SHP77 treated with DMSO at 0.1 percent for 48 hours (cell line): ENCODE measurements around the gene PSEN2.
"Not testable (repeated sequence)": the region's sequence is repeated elsewhere in the genome, so short reads cannot be mapped to it uniquely, and the experiment has no call there.

ENCODE experiments used
- DNase-seq: peaks from one replicate; lab custom pipeline; 2025; lab: John Stamatoyannopoulos, UW

PSEN2 gene

DNA sequence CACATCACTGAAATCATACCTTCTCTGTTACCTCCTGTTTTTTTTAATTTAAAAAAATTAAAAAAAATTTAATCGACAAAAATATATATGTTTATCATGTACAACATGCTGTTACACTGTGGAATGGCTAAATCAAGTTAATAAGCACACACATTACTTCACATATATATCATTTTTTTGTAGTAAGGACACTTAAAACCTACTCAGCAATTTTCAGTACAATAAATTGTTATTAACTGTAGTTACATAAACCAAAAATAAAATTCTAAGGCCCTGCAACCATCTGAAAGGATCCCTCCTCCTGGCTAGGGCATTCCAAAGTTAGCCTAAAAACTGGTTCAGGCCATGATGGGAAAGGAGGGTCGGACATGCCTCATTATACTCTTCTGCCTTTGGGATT is 46.1 kb downstream of the PSEN2 start:
- no peak for DNase-seq

DNA sequence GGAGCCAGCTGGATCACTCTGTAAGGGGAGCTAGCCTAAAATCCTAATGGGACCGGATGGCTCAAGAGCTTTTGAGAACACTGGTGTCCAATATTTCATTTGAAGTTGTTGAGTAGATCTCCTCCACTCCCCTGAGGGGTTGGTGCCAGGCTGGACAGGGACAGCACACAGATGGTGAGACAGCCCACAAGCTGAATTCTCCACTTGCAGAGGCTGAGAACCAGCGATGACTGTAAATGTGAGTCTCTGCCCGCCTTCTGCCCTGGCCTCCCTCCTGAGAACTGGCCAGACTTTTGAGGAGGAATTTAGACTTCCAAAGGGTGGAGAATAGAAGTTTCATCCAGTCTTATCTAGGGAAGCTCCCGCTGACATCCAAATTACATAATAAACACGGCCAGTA is 49.2 kb downstream of the PSEN2 start:
- DNase-seq = no peak

DNA sequence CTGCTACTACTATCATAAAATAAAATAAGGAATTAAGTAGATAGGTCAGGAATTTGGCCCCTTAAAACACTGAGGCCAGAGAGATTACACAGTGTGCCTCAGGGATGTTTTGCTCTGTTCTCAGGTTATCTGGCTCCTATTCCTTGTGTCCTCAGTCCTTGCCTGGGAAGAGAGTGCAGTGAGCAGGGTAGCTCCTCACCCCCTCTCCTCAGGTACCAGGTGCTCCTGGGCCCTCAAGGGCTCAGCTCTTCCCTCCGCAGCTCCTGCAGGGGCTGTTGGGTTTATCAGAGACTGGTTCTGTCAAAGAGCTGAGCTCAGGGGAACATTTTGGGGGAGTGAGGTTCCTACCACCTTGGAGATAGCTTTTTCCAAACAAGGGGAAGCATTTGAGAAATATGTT is 49.6 kb downstream of the PSEN2 start:
- no peak for DNase-seq

DNA sequence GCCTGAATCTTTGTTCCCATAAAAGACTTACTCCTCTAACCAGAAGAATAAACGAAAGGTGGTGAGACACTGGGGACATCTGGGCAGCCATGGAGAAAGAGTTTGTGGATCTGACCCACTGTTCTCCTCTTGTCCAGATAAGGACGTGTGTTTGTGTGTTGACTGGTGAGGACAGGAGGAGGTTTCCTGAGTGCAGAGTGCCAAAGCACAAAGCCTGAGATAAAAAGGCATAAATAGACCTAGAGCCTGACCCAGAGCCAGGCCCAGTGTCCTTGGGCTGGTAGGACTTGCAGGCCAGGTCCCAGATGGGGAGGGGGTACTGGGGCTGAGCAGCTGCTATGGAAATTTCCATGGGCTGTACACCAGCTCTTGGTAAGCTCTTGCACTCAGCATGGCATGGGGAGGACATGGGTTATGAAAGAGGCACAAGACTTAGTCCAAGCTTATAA is 50.1 kb downstream of the PSEN2 start:
- no peak for DNase-seq

DNA sequence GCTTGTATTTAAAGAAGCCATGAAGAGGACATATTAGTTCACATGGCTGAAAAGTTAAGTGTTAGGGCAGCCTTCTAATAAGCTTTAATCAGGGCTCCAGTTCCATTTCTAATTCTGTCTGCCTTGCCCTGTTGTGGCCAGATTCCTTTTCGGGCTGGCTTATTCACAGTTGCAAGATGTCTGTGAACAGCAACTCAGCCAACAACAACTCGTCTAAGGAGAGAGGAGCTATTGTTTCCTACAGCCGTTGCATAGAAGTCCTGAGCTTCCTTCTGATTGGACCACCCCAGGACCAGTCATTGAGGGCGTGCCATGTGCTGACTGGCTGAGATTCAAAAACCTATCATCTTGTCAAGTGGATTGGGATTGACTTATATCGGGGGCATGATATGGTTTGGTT is 51.1 kb downstream of the PSEN2 start:
- no peak for DNase-seq

DNA sequence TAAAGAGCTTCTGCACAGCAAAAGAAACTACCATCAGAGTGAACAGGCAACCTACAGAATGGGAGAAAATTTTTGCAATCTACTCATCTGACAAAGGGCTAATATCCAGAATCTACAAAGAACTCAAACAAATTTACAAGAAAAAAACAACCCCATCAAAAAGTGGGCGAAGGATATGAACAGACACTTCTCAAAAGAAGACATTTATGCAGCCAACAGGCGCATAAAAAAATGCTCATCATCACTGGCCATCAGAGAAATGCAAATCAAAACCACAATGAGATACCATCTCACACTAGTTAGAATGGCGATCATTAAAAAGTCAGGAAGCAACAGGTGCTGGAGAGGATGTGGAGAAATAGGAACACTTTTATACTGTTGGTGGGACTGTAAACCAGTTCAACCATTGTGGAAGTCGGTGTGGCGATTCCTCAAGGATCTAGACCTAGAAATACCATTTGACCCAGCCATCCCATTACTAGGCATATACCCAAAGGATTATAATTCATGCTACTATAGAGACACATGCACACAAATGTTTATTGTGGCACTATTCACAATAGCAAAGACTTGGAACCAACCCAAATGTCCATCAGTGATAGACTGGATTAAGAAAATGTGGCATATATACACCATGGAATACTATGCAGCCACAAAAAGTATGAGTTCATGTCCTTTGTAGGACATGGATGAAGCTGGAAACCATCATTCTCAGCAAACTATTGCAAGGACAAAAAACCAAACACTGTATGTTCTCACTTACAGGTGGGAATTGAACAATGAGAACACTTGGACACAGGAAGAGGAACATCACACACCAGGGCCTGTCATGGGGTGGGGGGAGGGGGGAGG is 59.1 kb downstream of the PSEN2 start:
- DNase-seq = not testable (repeated sequence)

DNA sequence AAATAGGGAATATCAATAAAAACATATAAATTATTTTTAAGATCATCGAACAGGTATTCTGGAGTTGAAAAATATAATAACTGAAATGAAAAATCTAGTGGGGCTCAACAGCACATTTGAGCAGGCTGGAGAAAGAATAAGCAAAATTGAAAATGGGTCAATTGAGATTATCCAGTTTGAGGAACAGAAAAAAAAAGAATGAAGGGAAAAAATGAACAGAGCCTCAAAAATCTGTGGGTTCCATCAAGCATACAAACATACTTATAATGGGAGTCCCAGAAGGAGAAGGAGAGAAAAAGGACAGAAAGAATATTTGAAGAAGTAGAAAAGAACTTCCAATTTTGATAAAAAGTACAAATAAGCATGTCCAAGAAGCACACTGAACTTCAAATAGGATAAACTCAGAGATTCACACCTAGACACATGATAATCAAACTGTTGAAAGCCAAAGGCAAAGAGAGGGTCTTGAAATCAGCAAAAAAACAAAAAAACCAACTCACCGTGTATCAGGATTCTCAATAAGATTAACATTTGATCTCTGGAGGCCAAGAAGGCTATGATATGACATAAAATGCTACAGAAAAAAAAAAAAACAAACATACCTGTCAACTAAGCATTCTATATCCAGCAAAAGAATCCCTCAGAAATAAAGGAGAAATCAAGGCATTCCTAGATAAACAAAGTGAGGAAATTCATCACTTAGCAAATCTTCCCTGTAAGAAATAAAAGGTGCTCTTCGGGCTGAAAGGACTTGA is 64.2 kb downstream of the PSEN2 start:
- no peak for DNase-seq

DNA sequence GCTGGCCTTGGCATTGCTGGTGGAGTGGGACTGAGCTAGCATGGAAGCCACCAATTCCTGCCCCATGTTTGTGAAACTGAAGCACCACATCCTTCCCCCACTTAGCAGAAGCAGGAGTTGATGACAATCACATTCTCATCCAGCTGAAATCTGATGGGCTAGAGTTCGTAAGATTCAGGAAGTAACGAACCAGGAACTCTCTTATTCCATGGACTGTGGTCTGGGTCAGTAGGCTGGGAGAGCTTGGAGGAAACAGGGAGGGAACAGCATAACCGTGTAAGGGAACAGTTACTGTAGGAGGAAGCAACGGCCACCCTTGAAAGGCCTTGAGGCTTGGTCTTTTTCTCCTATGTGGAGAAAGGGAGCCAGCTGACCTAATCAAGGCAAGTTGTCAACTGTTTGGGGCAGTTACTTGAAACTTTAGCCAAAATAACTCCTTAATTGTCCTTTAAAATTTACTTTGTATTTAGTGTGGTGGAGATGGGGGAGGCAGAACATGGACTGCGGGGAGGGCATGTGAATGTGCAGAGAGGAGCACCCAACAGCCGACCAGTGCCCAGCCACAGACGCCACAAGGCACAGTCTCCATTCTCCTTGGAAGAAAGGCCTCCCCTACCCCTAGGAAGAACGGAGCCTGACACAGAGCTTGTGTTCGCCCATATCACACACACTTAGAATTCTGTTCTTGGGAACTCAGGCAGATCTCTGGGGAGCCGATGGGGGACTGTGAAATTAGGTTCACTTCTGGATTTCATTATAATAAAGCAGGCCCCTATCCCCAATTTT is 67.7 kb downstream of the PSEN2 start:
- no peak for DNase-seq

DNA sequence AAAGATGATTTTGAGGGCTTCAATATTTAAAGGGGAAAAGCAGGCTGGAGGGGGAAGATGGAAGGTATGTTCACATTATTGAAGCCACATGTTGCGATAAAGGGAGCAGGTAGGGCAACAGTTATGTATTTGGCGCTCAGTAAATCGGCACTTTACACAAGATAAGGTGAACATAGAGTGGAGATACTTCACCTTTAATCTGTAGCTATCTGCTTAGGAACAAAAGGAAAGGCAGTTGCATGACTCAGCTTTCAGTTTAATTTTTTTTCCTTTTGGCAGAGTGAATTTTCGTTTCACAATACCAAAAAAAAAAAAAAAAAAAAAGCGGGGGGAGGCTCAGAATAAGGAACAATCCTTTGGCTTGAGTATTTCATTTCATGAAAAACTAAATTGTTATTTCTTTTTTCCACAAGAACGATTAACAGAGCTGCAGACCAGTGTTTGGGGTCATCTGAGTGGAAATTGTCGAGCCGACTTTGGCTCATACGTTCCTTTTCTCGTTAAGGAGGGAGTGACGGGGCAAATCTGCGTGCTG is 68.6 kb downstream of the PSEN2 start:
- DNase-seq = no peak

DNA sequence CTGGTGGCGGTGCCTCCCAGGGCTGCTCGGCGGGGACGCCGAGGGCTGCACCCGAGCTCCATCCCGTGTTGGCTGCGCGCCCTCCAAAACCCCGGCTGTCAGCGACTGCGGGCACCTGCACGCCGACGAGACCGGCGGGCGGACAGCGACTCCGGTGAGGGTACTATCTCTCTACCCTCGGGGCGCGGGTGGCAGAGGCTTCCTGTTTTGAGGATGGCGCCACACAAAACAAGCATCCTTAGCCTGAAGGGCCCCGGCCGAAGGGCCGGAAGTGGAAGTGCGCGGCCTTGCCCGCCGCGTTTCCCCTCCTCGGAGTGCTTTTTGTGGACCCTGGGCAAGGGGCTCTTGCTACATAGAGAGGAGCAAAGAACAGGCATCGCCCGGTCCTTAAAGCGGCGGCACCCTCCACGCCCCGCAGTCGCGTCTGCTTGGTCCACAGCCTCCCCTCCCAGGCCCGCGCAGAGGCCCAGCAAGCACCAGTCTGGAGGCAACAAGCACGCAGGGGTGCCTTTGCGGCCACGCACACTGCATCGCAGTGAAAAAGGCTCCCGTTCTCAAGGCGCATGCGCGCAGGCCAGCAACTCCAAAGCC is 69.1 kb downstream of the PSEN2 start:
- DNase-seq = peak; percentile 84

DNA sequence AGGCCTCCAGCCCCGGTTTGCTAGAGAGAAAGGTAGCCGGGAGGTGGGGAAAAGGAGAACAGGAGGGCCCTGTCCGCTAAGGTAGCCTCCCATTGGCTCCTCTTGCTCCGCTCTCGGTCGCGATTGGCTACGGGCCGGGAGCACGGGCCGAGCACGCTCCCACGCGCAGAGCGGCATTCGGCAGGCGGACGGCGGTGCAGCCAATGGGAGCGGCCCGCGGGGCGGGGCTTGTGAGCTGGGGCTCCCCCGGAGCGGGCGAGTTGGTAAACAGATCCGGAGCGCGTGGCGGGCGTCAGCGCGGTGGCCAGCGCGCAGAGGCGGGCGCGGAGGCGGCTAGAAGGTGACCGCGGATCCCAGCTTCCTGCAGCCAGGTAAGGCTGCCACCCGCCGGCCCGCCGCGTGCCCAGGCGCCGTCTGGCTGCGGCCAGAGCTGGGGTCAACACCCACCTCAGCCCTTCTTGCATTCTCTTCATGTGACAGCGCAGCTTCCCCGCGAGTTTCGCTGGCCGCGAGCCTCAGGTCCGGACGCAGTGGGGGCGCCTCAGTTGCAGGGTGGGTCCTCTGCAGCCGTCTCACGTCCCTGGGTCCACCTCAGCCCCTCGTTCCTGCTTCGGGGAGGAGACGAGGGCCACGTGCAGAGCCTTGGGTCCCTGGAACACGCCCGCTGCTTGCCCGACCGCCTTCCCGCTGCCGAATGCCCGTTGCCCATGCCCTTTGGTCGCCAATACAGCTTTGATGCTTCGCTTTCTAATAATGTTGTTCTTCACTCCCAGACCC is 69.8 kb downstream of the PSEN2 start, which contains the start of gene COQ8A:
Gene COQ8A (plus strand): TSS at position 266 of the 777 bp plus-strand sequence. CDS start 21,092 bp downstream, outside the sequence.
- peak; percentile 97 for DNase-seq

DNA sequence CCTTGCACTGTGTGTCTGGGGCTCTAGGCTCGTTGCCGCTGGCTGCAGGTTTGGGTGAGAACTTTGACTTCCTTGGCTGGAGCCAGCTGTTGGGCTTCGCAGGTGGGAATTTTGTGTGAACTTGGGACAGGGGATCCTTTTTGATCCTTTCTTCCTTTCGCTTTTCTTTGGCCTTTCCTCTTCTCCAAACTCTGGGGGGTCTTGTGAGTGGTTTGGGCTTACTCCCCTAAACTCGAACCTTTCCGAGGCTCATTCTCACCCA is 70.3 kb downstream of the PSEN2 start:
- no peak for DNase-seq

DNA sequence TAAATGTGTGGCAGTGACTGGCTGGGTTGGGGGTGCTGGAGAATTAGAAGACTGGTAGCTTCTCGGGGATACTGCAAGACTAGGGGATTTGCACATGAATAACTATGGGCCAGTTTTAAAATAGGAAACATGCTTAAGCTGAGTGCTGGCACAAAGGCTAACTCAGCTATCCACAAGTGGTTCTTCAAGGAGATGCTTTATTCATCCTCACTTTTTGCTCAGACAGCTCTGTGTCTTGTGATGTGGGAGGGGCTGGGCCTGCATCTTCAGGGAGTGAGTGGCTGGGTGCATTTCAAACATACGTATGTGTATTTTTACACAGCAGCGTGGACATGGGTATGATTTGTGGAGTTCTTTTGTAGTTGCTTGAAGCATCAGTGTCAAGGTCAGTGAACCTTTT is 72.0 kb downstream of the PSEN2 start:
- DNase-seq = no peak

DNA sequence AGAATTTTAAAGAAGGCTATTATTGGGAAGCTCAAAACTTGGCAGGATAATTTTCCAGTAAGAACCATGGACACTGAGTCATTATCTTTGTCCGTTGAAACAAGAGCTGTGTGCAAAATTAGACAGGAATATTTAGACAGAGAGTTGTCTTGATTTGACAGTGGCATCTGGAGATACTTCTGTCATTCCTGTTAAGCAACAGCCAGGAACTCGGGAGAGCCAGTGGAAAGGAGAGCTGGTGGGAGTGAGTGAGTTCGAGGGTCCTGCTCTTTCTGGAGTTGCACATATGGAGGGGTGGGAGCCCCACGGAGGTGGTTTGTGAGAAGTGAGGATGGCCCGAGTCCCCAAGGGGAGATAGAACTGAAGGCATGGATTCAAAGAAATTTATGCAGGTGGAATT is 72.7 kb downstream of the PSEN2 start:
- DNase-seq = no peak

DNA sequence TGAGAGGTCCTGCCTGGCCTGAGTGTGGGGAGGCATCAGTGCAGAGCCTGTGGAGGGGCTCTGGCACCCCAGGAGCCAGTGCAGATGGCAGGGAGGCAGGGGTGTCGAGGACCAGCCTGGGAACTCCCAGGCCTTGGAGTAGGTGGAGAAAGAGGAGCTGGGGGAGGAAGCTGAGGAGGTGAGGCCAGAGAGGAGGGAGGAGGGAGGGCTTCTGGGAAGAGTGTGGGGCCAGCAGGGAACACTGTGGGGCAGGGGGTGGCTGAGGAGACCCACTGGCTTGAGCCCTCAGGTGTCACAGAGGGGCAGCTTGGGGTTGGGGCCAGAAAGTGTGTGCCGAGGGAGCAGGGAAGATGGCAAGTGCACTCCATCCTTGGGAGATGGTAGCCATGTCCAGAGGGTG is 73.5 kb downstream of the PSEN2 start:
- DNase-seq = no peak

DNA sequence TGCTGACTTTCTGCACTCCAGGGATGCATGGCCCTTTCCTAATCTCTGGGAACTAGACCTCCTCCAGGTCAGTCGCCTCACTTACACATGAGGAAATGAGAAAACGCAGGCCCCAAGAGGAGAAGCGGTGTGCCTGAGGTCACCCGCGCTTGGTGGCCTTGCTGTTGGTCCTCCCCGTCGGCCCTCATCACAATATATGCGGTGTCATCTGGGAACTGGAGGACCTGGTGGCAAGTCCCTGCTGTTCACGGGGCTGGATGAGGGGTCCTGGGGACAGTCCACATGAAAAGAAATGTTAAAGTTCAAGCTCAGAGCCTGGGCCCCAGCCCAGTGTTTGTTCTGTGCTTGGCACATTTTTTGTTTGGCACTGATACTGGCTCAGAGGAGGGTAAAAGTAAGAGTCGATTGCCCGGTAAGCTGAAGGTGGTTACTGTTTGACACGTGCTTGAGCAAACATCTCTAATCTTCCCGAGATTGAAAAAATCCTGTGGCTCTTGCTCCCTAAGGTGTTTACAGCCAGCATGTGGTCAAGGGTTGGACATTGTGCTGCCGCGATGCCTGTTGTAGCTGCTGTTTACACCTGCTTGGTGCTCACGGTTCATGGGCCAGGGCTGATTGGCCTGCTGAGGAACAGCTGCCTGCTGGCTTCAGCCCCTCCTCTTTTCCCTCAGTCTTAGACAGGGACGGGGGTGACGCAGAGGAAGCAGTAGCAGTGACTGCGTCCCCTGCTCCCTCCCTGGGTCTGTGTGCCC is 74.9 kb downstream of the PSEN2 start:
- DNase-seq = peak; percentile 73
